Suprapubic skin (tissue), 4 donors: ENCODE data around the gene CCBE1. TPM values are rescaled to one million over a fixed set of nuclear protein-coding genes. Genes with fewer than 3 reads are reported as not detected.
"Not testable (repeated sequence)": the region's sequence is repeated elsewhere in the genome, so short reads cannot be mapped to it uniquely, and the experiment has no call there.

Experiments used
- DNase-seq, 2 donors: peaks; one replicate each; pipeline ENCODE4 v3.0.0-alpha.2; 2019; ENCODE audit warnings: low spot score in 2 of 2
- H3K27ac ChIP-seq: fragments of 200-600 bp; sonication (generic); one replicate; pipeline ENCODE4 v1.5.1; 2019
- H3K27me3 ChIP-seq: fragments of 200-600 bp; sonication (generic); one replicate; pipeline ENCODE4 v1.5.1; 2019
- H3K36me3 ChIP-seq: fragments of 200-600 bp; sonication (generic); one replicate; pipeline ENCODE4 v1.5.1; 2019
- H3K4me1 ChIP-seq: fragments of 200-600 bp; sonication (generic); one replicate; pipeline ENCODE4 v1.5.1; 2019
- H3K4me3 ChIP-seq: fragments of 200-600 bp; sonication (generic); one replicate; pipeline ENCODE4 v1.5.1; 2019; ENCODE audit warnings: mild to moderate bottlenecking
- H3K9me3 ChIP-seq: fragments of 200-600 bp; sonication (generic); one replicate; pipeline ENCODE4 v1.5.1; 2019
- EP300 ChIP-seq: sonication (generic); formaldehyde crosslinking; IDR thresholded peaks from one replicate; pipeline ENCODE4 v1.6.1; 2017; ENCODE audit warnings: antibody characterized with exemption
- POLR2A ChIP-seq, 2 donors: fragments of 450-650 bp; IDR thresholded peaks; one replicate each; pipeline ENCODE4 v1.6.1; 2017; ENCODE audit warnings: antibody characterized with exemption in 2 of 2, mild to moderate bottlenecking in 2 of 2, moderate library complexity in 2 of 2
- POLR2AphosphoS5 ChIP-seq, 3 donors: sonication (generic); formaldehyde crosslinking; IDR thresholded peaks; one replicate each; pipeline ENCODE4 v1.6.1; 2017; ENCODE audit warnings: antibody characterized with exemption in 3 of 3
- WGBS: methylation state at CpG from one replicate; pipeline ENCODE4 v1.1.5; 2018; 5-methylcytosine and 5-hydroxymethylcytosine counted together
- total RNA-seq, 4 donors: library from RNA; depleted of rRNA; stranded (reverse); fragments of >200 nt; gene quantifications; one replicate each; pipeline ENCODE4 v1.1.0, GENCODE V29; 2016
- TF ChIP-seq, protein P1 (sequence below), 2 donors: fragments of 200-600 bp in 1 of 2; fragments of 450-650 bp in 1 of 2; sonication (generic) in 1 of 2; IDR thresholded peaks; one replicate each; pipeline ENCODE4 v1.5.1; 2016 to 2019; ENCODE audit warnings: antibody characterized with exemption in 2 of 2, mild to moderate bottlenecking in 1 of 2, moderate library complexity in 1 of 2

The CCBE1 gene
- total RNA-seq, 4 donors from 2014 or later = 0.81 to 3.7 (median 1.7) TPM

DNA sequence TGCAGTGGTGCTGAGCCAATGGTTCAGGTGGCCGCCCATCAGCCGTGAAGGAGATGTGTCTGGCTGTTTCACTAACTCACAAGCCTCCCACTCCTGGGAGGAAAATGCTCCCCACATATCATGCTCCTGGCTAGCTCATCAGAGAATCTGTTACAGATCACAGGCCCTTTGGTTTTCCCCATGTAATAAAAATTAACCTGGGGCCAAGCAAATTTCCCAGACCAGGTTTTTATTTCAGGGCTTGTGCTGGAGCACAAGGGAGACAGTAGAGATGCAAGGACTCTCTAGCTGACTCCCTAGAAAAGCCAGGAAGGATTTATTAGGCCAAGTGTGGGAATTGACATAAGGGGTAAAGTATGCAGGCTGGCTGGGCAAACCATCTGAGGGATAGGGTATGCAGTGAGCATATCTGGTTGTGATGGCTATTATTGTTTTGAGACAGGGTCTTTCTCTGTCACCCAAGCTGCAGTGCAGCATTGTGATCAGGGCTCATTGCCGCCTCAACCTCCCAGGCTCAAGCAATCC, 40.6 kb upstream of the CCBE1 start:
- H3K9me3 ChIP-seq = no peaks in the 10 kb centered on the region
- no peaks in the 10 kb centered on the region for H3K4me1 ChIP-seq
- H3K27ac ChIP-seq = no peak overlapping the region
- TF ChIP-seq POLR2AphosphoS5 (IDR thresholded peaks at IDR 0.05) (no peak), EP300 (no peak), POLR2A (IDR thresholded peaks at IDR 0.05) (no peak)
- TF ChIP-seq, protein P1, sequence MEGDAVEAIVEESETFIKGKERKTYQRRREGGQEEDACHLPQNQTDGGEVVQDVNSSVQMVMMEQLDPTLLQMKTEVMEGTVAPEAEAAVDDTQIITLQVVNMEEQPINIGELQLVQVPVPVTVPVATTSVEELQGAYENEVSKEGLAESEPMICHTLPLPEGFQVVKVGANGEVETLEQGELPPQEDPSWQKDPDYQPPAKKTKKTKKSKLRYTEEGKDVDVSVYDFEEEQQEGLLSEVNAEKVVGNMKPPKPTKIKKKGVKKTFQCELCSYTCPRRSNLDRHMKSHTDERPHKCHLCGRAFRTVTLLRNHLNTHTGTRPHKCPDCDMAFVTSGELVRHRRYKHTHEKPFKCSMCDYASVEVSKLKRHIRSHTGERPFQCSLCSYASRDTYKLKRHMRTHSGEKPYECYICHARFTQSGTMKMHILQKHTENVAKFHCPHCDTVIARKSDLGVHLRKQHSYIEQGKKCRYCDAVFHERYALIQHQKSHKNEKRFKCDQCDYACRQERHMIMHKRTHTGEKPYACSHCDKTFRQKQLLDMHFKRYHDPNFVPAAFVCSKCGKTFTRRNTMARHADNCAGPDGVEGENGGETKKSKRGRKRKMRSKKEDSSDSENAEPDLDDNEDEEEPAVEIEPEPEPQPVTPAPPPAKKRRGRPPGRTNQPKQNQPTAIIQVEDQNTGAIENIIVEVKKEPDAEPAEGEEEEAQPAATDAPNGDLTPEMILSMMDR (IDR thresholded peaks at IDR 0.05) = no peak
- DNase-seq = no peak
- WGBS = 80% methylated on average over 3 of the region's 3 CpGs
- H3K4me3 ChIP-seq = no peak overlapping the region
- no peaks in the 10 kb centered on the region for H3K36me3 ChIP-seq
- H3K27me3 ChIP-seq = no peaks in the 10 kb centered on the region

DNA sequence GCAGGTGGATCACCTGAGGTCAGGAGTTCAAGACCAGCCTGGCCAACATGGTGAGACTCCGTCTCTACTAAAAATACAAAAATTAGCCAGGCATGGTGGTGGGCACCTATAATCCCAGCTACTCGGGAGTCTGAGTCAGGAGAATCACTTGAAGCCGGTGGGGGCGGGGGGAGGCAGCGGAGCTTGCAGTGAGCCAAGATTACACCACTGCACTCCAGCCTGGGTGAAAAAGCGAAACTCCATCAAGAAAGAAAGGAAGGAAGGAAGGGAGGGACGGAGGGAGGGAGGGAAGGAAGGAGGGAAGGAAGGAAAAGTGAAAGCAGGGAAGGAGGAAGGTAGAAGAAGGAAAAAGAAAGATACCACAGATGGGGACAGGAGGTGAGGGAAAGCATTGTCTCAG, 40.1 kb upstream of the CCBE1 start:
- not testable (repeated sequence) for H3K27me3 ChIP-seq, H3K9me3 ChIP-seq
- 90% methylated on average over 7 of the region's 7 CpGs for WGBS

DNA sequence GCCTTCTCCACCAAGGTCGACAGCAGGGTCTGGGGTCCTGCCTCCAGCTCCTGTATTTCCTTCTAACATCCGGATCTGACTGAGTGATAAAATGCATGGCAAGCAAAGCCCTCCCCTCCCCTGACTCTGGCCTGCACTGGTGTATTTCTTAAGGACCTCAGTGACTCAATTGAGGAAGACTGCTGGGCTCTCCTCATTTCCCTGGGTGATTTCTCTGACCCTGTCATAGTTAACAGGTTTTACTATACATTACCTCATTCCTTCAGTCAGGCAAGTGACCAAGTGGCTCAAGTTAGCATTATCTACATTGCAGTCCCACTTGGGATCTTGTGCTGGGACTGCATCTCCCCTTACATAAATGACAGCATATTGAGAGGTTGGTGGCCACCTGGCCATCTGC, 38.8 kb upstream of the CCBE1 start:
- no peaks in the 10 kb centered on the region for H3K36me3 ChIP-seq
- no peaks in the 10 kb centered on the region for H3K9me3 ChIP-seq
- no peaks in the 10 kb centered on the region for H3K4me1 ChIP-seq
- 89% methylated on average over 2 of the region's 2 CpGs for WGBS
- TF ChIP-seq POLR2AphosphoS5 (IDR thresholded peaks at IDR 0.05) = no peak
- TF ChIP-seq POLR2A (IDR thresholded peaks at IDR 0.05) = no peak
- TF ChIP-seq, protein P1 (IDR thresholded peaks at IDR 0.05) = no peak
- TF ChIP-seq EP300 = no peak
- H3K27ac ChIP-seq = no peak overlapping the region
- H3K27me3 ChIP-seq = no peaks in the 10 kb centered on the region
- no peak for DNase-seq
- no peak overlapping the region for H3K4me3 ChIP-seq

More for the DNA sequence above, 40.1 kb upstream of the CCBE1 start:
- H3K27ac ChIP-seq, H3K4me1 ChIP-seq, H3K4me3 ChIP-seq, DNase-seq, H3K36me3 ChIP-seq: not testable (repeated sequence)

DNA sequence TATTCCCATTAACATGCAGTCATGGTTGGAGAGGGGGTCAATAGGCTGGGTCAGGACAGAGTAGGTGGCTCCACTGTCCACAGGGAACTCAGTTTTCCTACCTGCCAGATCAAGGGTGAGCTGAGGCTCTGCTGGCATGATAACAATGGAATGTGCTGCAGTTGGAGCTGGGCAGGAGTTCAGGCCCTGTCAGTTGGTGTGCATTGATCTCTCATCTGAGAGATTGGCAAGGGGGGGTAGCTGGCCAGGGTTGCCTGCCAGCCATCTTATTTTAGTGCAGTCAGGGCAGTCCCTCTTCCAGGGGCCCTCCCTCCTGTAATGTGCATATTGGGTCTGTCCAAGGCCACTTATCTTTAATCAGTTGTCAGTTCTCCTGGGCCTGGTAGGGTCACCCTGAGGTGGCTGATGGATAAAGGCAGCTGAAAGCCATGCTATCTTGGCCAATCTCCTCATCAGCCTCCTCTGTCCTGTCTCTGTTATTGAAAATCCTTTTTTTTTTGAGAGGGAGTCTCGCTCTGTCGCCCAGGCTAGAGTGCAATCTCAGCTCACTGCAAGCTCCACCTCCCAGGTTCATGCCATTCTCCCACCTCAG, 38.1 kb upstream of the CCBE1 start:
- no peaks in the 10 kb centered on the region for H3K9me3 ChIP-seq
- H3K27ac ChIP-seq = no peak overlapping the region
- no peak overlapping the region for H3K4me3 ChIP-seq
- WGBS = 93% methylated on average over 2 of the region's 2 CpGs
- no peaks in the 10 kb centered on the region for H3K4me1 ChIP-seq
- H3K36me3 ChIP-seq = no peaks in the 10 kb centered on the region
- TF ChIP-seq, protein P1 (IDR thresholded peaks at IDR 0.05) = no peak
- TF ChIP-seq POLR2AphosphoS5 (IDR thresholded peaks at IDR 0.05) (no peak), EP300 (no peak), POLR2A (IDR thresholded peaks at IDR 0.05) (no peak)
- DNase-seq = no peak
- H3K27me3 ChIP-seq = no peaks in the 10 kb centered on the region

DNA sequence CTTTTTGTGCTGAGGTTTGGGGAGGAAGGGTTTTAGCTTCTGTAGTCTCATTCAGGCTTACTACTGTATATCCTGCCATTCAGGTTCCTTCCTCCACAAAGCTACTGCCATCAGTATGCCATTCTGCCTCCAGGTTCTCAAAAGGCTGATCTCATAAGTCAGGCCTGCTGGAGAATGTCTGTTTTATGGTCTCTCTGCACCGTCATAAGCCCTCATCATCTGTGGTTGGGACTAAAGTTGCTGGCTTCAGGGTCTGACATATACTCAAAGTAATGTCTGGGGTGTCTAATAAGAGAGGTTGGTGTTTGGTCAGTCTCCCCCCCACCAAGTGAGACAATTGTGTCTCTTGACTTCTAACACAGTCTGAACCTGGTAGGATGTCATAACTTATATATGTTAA, 36.2 kb upstream of the CCBE1 start:
- Histone ChIP-seq H3K27me3 (no peaks in the 10 kb centered on the region), H3K4me1 (no peaks in the 10 kb centered on the region), H3K4me3 (no peak overlapping the region), H3K9me3 (no peaks in the 10 kb centered on the region), H3K27ac (no peak overlapping the region), H3K36me3 (no peaks in the 10 kb centered on the region)
- no peak for DNase-seq
- TF ChIP-seq POLR2A (IDR thresholded peaks at IDR 0.05) (no peak), EP300 (no peak), POLR2AphosphoS5 (IDR thresholded peaks at IDR 0.05) (no peak)
- TF ChIP-seq, protein P1 (IDR thresholded peaks at IDR 0.05) = no peak
- WGBS = 63% methylated on average over 1 of the region's 1 CpG

DNA sequence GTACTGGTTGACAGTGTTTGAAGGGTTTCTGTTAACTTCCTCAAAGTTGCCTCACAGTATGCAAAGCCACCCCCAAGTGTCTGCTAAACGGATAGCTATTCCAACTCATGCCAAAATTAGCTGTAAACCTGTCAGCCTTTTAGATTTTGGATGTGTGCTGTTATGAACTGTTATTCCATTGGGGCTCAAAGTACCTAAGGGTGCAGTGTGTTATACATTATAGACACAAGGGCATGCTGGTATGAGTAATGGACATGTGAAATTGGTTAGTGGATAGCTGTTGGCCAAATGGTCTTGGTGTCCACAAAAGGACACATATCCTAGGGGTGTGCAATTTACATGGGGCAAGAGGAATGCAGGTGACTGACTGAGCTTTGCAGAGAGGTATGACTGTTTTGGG, 33.7 kb upstream of the CCBE1 start:
- 22% methylated on average over 1 of the region's 1 CpG for WGBS
- H3K9me3 ChIP-seq = no peaks in the 10 kb centered on the region
- no peaks in the 10 kb centered on the region for H3K27me3 ChIP-seq
- no peaks in the 10 kb centered on the region for H3K4me1 ChIP-seq
- no peak overlapping the region for H3K4me3 ChIP-seq
- no peak for DNase-seq
- H3K27ac ChIP-seq = no peak overlapping the region
- no peak for TF ChIP-seq POLR2AphosphoS5 (IDR thresholded peaks at IDR 0.05)
- TF ChIP-seq, protein P1 (IDR thresholded peaks at IDR 0.05) = no peak
- no peak for TF ChIP-seq POLR2A (IDR thresholded peaks at IDR 0.05)
- no peak for TF ChIP-seq EP300
- H3K36me3 ChIP-seq = no peaks in the 10 kb centered on the region
